GM23338 (cell line): ENCODE results near the gene ARHGAP4.

ENCODE experiments used
- CREB1 ChIP-seq: fragments of 250-450 bp; sonication (Bioruptor Pico); IDR thresholded peaks from 2 replicates; pipeline ENCODE4 v1.5.0; 2020; ENCODE audit warnings: low read depth, mild to moderate bottlenecking, moderate library complexity
- EZH2 ChIP-seq: fragments of 200-600 bp; sonication (generic); IDR thresholded peaks from one replicate; pipeline ENCODE4 v1.8.0; 2017; ENCODE audit warnings: antibody characterized with exemption, mild to moderate bottlenecking, low read depth; ENCODE audit not compliant: unreplicated experiment
- EZH2phosphoT487 ChIP-seq: fragments of 200-600 bp; sonication (generic); IDR thresholded peaks from one replicate; pipeline ENCODE4 v1.8.1; 2018; ENCODE audit warnings: antibody characterized with exemption; ENCODE audit not compliant: unreplicated experiment
- JUNB ChIP-seq: IDR thresholded peaks from one replicate; pipeline ENCODE4 v1.6.1; 2016; ENCODE audit warnings: antibody characterized with exemption; ENCODE audit not compliant: unreplicated experiment
- NANOG ChIP-seq: IDR thresholded peaks from 2 replicates; pipeline ENCODE4 v1.6.1; 2016; ENCODE audit warnings: antibody characterized with exemption, borderline replicate concordance
- POLR2AphosphoS5 ChIP-seq: IDR thresholded peaks from 2 replicates; pipeline ENCODE4 v1.6.1; 2016; ENCODE audit warnings: antibody characterized with exemption, low read depth
- STAT1 ChIP-seq: IDR thresholded peaks from one replicate; pipeline ENCODE4 v1.6.1; 2016; ENCODE audit warnings: antibody characterized with exemption; ENCODE audit not compliant: unreplicated experiment
- ZNF114 ChIP-seq: fragments of 250-450 bp; sonication (Bioruptor Pico); IDR thresholded peaks from 2 replicates; pipeline ENCODE4 v1.5.0; 2020; ENCODE audit warnings: mild to moderate bottlenecking, moderate library complexity
- TF ChIP-seq, protein P1 (sequence below), 2 experiments: fragments of 200-600 bp in 1 of 2; sonication (generic) in 1 of 2; conservative IDR thresholded peaks; 2 replicates each; pipeline versions ENCODE4 v1.5.1 to v1.6.1; 2016 to 2017; ENCODE audit warnings: antibody characterized with exemption in 2 of 2, low read depth in 2 of 2, mild to moderate bottlenecking in 2 of 2, moderate library complexity in 1 of 2
- TF ChIP-seq, protein P2 (sequence below): fragments of 250-450 bp; sonication (Bioruptor Pico); IDR thresholded peaks from 2 replicates; pipeline ENCODE4 v1.5.0; 2020; ENCODE audit warnings: mild to moderate bottlenecking, moderate library complexity
- TF ChIP-seq, protein P3 (sequence below): IDR thresholded peaks from one replicate; pipeline ENCODE4 v1.6.1; 2018; ENCODE audit warnings: antibody characterized with exemption; ENCODE audit not compliant: unreplicated experiment
- TF ChIP-seq, protein P4 (sequence below): IDR thresholded peaks from 2 replicates; pipeline ENCODE4 v1.6.1; 2016; ENCODE audit warnings: antibody characterized with exemption

DNA sequence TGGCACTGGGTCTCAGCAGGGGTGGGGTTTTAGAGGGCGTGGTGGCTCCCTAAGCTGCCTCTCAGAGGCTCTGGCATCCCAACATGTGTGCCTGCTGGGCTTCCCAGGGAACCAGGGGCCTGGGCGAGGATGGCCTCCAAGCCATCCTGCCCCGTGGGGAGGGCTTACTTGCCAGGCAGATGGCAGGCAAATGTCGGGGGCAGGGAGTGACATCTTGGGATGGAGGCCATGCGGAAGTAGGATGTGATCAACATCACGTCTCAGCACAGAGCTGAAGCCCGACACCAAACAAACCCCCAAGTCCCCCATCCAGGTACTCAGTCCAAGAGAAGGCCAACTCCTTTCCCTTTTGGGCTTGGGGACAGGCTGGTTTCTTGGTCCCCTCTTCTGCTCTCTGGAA, 44.8 kb downstream of the ARHGAP4 start:
- TF ChIP-seq, protein P1, sequence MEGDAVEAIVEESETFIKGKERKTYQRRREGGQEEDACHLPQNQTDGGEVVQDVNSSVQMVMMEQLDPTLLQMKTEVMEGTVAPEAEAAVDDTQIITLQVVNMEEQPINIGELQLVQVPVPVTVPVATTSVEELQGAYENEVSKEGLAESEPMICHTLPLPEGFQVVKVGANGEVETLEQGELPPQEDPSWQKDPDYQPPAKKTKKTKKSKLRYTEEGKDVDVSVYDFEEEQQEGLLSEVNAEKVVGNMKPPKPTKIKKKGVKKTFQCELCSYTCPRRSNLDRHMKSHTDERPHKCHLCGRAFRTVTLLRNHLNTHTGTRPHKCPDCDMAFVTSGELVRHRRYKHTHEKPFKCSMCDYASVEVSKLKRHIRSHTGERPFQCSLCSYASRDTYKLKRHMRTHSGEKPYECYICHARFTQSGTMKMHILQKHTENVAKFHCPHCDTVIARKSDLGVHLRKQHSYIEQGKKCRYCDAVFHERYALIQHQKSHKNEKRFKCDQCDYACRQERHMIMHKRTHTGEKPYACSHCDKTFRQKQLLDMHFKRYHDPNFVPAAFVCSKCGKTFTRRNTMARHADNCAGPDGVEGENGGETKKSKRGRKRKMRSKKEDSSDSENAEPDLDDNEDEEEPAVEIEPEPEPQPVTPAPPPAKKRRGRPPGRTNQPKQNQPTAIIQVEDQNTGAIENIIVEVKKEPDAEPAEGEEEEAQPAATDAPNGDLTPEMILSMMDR (conservative IDR thresholded peaks at IDR 0.05; ENCODE audit: low read depth in 2 of 2) = no peak
- TF ChIP-seq POLR2AphosphoS5 = no peak
- TF ChIP-seq, protein P2, sequence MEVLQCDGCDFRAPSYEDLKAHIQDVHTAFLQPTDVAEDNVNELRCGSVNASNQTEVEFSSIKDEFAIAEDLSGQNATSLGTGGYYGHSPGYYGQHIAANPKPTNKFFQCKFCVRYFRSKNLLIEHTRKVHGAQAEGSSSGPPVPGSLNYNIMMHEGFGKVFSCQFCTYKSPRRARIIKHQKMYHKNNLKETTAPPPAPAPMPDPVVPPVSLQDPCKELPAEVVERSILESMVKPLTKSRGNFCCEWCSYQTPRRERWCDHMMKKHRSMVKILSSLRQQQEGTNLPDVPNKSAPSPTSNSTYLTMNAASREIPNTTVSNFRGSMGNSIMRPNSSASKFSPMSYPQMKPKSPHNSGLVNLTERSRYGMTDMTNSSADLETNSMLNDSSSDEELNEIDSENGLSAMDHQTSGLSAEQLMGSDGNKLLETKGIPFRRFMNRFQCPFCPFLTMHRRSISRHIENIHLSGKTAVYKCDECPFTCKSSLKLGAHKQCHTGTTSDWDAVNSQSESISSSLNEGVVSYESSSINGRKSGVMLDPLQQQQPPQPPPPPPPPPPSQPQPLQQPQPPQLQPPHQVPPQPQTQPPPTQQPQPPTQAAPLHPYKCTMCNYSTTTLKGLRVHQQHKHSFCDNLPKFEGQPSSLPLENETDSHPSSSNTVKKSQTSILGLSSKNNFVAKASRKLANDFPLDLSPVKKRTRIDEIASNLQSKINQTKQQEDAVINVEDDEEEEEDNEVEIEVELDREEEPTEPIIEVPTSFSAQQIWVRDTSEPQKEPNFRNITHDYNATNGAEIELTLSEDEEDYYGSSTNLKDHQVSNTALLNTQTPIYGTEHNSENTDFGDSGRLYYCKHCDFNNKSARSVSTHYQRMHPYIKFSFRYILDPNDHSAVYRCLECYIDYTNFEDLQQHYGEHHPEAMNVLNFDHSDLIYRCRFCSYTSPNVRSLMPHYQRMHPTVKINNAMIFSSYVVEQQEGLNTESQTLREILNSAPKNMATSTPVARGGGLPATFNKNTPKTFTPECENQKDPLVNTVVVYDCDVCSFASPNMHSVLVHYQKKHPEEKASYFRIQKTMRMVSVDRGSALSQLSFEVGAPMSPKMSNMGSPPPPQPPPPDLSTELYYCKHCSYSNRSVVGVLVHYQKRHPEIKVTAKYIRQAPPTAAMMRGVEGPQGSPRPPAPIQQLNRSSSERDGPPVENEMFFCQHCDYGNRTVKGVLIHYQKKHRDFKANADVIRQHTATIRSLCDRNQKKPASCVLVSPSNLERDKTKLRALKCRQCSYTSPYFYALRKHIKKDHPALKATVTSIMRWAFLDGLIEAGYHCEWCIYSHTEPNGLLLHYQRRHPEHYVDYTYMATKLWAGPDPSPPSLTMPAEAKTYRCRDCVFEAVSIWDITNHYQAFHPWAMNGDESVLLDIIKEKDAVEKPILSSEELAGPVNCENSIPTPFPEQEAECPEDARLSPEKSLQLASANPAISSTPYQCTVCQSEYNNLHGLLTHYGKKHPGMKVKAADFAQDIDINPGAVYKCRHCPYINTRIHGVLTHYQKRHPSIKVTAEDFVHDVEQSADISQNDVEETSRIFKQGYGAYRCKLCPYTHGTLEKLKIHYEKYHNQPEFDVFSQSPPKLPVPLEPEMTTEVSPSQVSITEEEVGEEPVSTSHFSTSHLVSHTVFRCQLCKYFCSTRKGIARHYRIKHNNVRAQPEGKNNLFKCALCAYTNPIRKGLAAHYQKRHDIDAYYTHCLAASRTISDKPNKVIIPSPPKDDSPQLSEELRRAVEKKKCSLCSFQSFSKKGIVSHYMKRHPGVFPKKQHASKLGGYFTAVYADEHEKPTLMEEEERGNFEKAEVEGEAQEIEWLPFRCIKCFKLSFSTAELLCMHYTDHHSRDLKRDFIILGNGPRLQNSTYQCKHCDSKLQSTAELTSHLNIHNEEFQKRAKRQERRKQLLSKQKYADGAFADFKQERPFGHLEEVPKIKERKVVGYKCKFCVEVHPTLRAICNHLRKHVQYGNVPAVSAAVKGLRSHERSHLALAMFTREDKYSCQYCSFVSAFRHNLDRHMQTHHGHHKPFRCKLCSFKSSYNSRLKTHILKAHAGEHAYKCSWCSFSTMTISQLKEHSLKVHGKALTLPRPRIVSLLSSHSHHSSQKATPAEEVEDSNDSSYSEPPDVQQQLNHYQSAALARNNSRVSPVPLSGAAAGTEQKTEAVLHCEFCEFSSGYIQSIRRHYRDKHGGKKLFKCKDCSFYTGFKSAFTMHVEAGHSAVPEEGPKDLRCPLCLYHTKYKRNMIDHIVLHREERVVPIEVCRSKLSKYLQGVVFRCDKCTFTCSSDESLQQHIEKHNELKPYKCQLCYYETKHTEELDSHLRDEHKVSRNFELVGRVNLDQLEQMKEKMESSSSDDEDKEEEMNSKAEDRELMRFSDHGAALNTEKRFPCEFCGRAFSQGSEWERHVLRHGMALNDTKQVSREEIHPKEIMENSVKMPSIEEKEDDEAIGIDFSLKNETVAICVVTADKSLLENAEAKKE (CRISPR knock-in tag) = no peak
- TF ChIP-seq, protein P3, sequence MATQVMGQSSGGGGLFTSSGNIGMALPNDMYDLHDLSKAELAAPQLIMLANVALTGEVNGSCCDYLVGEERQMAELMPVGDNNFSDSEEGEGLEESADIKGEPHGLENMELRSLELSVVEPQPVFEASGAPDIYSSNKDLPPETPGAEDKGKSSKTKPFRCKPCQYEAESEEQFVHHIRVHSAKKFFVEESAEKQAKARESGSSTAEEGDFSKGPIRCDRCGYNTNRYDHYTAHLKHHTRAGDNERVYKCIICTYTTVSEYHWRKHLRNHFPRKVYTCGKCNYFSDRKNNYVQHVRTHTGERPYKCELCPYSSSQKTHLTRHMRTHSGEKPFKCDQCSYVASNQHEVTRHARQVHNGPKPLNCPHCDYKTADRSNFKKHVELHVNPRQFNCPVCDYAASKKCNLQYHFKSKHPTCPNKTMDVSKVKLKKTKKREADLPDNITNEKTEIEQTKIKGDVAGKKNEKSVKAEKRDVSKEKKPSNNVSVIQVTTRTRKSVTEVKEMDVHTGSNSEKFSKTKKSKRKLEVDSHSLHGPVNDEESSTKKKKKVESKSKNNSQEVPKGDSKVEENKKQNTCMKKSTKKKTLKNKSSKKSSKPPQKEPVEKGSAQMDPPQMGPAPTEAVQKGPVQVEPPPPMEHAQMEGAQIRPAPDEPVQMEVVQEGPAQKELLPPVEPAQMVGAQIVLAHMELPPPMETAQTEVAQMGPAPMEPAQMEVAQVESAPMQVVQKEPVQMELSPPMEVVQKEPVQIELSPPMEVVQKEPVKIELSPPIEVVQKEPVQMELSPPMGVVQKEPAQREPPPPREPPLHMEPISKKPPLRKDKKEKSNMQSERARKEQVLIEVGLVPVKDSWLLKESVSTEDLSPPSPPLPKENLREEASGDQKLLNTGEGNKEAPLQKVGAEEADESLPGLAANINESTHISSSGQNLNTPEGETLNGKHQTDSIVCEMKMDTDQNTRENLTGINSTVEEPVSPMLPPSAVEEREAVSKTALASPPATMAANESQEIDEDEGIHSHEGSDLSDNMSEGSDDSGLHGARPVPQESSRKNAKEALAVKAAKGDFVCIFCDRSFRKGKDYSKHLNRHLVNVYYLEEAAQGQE = no peak
- TF ChIP-seq, protein P4, sequence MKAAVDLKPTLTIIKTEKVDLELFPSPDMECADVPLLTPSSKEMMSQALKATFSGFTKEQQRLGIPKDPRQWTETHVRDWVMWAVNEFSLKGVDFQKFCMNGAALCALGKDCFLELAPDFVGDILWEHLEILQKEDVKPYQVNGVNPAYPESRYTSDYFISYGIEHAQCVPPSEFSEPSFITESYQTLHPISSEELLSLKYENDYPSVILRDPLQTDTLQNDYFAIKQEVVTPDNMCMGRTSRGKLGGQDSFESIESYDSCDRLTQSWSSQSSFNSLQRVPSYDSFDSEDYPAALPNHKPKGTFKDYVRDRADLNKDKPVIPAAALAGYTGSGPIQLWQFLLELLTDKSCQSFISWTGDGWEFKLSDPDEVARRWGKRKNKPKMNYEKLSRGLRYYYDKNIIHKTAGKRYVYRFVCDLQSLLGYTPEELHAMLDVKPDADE = no peak
- TF ChIP-seq EZH2 = no peak
- TF ChIP-seq NANOG = no peak
- no peak for TF ChIP-seq STAT1
- no peak for TF ChIP-seq EZH2phosphoT487
- TF ChIP-seq CREB1 = no peak
- TF ChIP-seq JUNB = no peak
- no peak for TF ChIP-seq ZNF114
